NCI-H1930 (cell line): ENCODE results near the gene TRIP13.
A peak's percentile ranks its signal among the peaks of the same experiment; 100 is the strongest.

ENCODE experiments used
- DNase-seq, 2 experiments: peaks; one replicate each; lab custom pipeline; 2025; lab: John Stamatoyannopoulos, UW

The TRIP13 gene

DNA sequence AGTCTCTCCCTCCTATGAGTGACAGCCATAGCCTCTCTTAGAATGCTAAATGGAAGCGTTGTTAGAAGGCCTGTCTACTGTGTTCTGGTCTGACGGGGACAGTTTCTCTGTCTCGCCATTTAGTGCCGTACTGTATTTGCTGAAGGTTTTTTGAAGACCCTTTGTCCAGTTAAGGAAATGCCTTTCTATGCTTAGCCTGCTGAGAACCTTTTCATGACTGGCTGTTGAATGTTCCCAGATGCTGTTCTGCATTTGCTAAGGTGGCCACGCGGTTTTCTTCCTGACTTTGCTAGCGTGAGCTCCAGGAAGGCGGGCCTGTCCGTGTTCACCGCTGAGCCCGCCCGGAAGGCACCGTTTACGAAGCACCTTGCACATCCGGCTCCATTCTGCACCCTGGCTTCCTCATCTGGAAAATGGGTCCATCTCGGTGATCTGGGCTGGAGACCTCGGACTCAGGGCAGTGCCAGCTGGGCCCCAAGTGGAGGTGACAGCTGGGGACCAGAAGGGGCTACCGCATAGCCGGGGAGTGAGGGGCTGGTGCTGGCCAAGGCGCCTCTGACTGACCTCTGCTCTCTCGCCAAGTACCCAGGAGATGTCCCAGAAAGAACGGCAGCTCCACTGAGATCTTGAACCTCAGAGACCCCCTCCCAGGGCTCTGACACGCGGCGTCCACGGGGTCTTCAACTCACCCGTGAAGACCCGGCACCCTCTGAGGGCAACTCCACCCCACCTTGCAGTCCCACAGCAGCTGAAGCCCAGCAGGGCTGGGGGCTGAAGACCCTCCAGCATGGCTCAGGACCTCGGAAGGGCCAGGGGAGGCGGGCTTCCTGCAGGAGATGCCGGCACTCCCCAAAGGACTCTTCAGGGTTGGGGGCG, 63.4 kb downstream of the TRIP13 start:
- DNase-seq: no peak

DNA sequence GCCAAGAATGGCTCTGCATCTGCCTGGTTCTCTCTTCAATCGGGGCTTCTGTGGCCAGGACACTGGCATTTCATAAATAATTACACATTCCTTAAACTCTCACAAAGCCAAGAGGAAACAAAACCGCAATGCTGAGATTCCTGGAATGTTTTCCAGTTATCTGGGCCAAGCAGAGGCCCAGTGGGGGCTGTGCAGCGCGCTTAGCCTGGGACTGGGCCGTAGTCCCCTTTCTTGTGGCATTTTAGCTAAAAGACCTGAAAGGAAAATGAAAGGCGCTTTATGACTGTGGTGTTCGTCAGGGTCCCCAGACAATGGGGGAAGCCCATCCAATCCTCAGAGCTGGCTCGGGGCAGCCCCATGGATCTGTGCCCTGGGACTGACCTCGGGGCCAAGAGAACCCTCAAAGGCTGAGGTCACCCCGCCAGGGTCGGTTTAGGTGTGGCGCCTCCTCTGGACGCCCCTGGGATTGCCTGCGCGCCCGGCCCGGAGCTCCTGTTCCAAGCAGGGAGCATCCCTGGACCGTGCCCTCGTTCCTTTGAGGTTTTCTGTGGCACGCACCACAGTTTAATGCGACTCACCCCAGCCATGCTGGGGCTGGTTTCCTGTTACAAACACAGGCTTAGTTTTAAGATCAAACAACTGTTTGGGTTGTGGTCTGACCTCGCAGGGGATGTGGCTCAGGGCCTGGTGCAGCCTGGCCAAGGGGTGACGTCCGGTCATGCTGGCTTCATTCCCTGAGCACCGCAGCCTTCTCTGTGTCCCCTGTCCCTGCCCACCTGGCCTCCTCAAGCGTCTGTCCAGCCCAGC, 64.5 kb downstream of the TRIP13 start:
- DNase-seq: no peak

DNA sequence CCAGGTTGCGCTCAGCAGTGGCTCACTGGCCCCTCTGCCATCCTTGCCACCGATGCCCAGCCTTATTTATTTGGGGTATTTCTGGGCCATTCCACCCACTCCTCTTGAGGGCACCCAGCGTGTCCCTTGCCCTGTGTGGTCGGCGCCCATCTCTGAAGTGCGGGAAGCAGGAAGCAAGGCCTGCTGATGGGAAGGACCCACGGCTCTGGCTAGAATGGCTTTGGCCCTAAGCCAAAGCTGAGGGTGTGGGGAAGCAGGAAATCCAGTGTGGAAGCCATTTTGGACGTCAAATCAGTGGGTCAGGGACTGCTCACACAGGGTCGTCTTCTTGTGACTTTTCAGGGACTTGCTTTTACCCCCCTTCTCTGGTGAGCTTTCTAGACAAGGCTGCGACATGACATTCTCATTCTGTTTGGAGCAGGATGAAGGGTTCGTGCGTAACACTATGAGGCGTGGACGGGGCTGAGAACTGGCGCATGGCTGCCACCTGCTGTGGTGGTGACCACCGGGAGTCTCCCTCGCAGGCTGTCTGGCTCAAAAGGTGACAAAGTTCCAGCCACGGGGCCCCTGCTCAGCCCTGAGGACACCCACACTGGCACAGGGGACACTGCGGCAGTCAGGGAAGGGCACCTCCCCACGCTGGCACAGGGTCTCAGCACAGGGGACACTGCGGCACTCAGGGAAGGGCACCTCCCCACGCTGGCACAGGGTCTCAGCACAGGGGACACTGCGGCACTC, 65.2 kb downstream of the TRIP13 start:
- DNase-seq: no peak

DNA sequence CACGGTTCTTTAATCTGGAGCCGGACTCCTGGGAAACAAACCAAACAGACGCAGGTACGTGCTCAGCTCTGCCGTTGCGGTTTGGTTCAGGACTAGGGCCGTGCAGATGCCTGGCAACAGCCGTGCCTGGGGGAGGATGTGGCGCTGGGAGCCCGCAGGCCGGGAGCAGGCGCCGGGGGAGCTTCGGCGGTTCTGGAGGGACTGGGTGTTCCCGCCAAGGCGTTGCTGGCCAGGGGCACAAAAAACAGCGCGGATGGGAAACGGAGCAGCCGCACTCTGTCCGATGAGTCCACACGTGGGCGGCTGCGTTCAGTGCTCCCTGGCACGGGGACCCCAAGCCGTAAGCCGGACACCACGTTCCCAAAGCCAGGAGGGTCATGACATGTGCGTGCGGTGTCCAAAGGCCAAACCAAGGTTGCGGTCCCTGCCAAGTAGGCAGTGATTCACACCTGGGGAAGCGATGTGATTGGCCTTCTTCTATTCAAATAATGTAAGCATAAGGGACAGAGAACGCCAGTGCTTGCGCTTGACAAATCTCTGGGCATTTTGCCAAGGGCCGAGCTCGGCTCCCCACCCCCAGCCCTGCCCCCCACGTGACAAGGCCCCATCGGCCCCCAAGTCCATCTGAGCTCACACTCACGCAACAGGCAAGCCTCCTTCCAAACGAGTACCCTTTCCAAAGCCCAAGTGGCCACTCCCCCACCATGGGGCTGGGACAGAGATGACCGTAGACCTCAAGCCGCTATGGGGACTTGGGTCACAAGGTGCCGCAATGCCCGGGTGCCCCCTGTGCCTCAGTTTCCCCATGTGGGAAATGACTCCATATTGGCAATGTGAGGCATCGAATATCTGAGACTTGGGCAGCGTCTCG, 66.3 kb downstream of the TRIP13 start:
- peak in 1 of 2 experiments; percentile 39 for DNase-seq

DNA sequence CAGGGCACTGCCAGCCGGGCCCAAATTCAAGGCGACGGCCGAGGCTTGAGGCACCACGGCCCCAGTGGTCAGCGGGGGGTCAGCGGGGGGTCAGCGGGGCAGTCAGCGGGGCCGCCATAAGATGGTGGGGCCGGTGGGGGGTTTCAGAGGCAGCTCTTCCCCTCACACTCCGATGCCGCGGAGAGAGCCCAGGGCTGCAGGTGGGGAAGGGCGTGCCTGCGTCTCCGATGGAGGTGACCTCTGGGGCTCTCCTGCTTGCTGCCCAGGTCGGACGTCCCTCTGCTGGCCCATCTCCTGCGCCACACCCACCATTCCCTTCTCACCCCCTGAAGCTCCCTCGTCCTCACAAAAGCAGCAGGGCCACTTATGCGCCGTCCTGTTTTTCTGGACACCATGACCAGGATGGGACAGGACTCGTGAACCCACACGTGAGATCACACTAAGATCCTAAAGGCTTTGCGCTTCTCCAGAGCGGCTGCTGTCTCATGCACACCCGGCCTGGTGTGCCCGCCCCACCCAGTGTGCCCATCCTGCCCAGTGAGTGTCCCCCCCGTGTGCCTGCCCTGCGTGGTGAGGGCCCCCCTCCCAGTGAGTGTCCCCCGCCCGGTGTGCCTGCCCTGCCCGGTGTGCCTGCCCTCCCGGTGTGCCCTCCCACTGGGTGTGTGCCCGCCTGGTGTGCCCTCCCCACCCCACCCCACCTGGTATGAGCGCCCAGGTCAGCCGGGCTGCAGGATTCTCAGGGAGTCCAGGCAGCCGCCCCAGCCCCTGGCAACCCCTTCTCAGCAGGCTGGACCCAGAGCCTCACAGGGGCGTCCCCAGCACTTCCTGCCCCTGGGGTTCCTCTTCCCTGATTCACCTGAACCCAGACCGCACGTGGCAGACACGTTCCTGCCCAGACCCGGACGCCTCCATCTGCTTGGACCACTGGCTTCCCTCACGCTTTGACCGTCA, 67.2 kb downstream of the TRIP13 start:
- no peak for DNase-seq

DNA sequence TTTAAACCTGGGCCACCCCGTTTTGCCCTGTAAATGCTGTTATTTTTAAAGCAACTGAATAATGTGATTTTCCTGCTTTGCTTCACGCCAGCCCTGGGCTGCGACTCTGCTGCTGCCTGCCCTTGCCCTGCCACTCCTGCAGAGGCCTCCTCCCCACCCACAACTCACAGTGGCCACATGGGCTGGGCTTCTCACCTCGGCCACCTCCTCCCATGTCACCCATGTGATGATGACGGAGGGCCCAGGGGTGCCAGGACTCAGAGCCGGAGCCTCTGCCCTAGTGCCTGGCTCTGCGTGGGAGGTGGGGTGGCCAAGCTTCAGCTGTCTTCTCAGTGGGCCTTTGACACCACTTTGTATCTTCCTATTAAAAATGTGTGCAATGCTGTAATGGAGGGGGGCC, 67.9 kb downstream of the TRIP13 start:
- no peak for DNase-seq

DNA sequence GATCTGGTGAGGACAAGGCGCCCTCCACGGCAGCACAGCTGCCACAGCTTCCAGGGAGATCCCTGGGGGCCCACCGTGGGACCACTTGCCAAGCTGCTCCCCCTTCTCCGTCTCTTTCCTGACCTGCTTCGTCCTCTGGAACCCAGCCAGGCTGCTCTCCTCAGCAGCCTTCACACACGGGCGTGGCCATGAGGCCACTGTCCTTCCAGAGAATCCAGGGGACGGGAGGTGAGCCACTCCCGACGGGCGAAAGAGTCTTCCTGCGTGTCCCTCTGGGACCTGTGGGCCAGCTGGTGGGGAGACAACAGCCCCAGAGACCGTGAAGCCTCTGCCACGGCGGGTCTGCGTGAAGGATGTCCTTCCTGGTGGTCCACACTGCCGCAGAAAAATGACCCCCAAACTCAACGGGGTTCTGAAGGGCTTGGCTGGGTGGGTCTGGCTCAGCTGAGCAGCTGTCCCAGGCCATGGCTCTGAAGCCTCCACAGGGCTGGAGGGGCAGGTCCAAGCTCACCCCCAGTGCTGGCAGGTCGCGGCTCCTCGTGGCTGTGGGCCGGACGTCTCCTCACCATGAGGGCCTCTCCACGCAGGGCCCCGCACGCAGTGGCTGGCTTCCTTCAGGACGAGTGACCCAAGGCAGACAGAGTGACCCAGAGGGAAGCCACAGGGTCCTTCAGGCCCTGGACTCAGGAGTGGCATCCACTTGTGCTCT, 68.5 kb downstream of the TRIP13 start:
- DNase-seq: no peak

DNA sequence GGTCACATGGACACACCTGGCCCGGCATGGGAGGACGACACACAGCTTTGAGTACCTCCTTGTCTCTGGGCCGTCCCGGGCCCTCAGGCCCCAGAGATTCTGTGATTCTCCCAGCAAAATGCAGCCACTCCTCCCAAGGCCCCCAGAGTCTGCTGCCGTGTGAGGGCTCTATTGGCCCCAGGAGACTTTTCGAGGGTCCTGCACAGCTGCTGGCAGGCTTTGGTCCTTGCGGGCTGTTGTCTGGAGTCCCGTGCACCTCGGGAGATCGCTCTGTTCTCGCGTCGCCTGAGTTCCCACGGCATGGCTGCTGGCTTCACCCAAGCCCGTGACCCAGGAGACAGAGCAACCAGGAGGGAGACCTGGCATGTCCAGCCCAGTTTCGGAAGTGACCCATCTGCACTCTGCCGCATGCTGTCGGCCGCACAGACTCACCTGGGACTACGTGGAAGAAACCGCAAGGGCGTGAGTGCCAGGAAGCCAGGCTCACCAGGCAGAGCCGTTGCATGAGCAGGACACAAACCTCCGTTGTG, 69.1 kb downstream of the TRIP13 start:
- DNase-seq: no peak

DNA sequence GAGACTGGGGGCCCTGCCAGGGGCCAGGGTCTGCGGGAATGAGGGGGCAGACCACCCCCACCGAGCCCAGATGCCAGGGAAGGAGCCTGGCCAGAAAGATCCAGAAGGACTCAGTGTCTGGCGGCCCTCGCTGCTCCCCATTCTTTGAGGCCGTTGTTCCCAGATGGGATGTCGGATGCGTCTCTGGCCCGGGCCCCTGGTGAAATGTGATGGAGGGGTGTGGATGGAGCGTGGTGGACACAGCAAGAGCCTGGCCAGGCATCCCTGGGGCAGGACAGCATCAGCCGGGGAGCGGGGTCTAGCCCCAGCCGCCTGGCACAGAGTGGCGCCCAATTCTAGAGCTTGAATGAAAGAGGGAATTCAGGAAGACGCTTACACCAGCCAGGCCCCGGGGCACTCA, 69.7 kb downstream of the TRIP13 start:
- DNase-seq: no peak

DNA sequence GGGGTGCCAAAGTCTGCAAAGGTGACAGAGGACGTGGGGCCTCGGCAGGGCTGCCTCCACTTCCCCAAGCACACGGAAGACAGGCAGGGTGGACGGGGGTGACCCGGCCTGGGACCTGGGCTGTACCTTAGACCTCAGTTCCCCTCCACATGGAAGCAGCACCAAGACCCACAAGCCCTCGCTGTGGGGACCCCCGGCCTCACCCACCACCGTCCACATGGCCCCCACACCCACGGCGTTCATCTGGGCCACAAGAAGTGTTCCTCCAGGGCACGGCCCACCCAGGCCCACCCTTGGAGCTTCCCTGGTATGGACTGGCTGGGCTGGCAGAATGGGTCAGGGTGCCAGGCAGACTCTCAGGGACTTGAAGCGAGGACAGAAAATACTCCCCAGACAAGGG, 70.1 kb downstream of the TRIP13 start:
- no peak for DNase-seq

DNA sequence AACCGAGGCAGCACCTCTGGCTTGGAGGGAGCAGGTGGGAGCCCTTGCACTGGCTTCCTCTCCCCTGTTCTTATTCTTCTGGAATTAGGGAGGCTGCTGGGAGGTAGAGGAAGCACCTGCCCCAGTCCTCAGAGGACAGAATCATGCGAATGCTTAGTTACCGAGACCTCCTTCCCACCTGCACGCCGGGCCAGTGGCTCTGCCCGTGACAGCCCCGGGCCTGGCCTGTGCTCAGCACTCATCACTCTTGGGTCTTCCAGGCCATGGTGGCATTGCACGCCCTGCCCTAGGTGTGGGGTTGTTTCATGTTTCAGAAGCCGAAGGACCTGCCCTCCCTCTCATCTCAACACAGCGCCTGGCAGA, 70.6 kb downstream of the TRIP13 start:
- DNase-seq: no peak

DNA sequence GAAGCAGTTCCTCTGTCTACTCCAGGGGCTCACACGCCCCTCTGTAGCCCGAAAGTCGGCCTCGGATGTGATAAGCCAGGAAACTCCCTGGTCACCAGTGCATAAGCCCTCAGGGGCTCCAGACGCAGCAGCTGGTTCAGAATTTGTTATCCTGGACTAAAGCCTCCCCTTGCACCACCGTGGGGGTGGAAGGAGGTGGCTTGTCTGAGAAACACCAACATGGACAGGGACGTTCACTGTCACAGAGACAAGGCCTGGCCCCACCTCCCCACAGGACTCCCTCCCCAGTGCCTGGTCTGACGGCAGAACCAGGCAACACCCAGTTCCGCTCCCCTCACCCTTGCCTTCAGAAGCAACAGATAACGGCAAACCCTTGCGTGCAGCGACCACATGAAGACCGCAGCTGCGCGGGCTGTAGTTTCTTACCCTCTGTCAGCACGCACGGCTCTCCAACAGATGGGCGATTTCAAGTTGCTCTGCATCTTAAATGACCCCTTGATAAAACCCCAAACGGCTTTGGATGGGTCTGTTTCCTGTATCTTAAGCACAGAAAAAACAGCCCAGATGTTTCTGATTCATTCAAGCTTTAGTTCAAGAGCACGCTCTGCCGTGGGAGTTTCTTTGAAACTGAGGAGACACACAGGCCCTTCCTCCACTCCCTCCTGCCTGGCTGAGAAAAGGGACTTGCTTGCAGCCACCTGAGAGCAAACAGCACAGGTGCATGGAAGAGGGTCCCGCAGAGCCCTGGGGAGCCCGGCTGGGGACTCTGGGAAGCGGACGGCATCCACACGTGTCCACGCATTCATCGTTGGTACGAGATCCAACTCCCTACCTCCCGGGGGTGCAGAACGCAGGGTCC, 71.2 kb downstream of the TRIP13 start:
- no peak for DNase-seq

DNA sequence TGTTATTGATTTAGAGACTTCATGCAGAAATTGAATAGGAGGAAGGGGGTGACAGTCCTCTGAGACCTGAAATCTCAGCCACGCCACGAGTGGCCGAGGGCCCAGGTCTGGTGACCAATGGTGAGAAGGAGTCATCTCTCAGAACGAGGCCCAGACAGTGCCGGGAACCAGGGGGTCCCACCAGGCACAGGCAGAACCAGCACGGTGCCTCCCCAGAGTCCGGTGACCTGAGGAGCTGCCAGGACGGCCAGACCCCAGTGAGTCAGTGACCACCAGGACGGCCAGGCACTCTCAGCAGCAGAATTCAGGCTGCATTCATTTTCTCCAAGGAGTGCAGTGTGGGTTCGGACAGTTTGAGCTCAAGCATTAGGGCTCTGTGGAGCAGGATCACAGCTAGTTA, 72.1 kb downstream of the TRIP13 start:
- DNase-seq: no peak

DNA sequence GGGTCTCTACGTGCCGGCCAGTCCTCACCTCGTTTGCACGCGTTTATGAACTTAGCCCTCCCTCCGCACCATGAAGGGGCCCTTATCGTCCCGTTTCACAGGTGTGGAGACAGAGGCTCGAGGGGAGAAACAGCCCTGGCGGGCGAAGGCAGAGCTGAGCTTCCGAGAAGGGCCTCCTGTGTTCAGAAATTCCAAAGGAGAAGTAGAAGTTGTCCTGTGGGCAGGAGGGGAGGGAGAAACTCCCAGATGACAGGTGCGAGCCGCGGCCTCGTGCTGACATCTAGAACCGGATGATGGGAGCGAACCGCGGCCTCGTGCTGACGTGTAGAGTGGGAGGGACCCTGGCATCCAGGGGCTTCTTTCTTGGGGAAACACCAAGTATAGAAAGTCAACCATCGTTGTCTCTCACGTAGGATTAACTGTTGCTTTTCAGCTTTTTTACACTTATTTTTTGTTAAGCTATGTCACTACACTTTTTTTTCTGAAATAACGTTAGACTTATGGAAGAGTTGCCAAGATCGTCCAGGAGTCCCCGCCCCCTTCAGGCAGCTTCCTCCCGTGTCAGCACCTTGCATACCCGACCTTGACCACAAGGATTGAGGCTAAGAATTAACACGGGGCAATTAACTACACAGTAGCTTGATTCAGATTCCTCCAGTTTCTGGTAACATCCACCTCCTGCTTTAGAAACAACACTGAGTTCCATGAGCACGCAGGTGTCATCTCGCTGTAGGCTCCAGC, 73.1 kb downstream of the TRIP13 start:
- DNase-seq: no peak

DNA sequence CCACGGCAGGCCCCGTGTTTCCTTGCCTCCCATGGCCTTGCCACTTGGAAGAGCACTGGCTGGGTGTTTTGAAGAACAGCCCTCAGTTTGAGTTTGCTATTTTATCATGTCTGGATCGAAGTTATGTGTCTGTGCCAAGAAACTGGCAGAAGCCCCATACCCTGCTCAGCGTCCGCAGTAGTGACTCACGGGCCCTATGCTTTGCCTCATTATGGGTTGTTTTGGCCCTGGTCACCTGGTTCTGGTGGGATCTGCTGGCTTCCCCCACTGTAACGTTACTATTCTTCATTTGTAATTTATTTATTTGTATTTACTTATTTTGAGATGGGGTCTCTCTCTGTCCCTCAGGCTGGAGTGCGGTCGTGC, 73.6 kb downstream of the TRIP13 start:
- DNase-seq: no peak

DNA sequence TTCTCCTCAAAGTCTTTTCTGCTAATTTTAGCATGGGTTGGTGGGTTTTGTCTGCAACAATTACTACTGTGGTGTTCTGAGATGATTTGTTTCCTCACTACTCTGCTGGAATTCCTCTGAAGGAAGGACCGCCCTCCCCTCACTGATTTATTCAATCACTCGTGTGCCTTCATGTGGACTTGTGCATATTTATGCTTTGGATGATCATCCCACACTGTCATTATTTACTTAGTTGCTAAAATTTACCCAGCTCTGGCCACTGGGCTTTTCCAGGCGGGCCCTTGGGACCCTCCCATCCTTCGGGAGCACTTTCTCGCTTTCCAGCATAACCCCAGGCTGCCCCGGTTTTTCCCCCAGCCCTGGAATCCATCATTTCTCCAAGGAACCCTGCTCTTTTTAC, 74.3 kb downstream of the TRIP13 start:
- DNase-seq: no peak
